BE2C (cell line): ENCODE results near the gene IDE.

Experiments
- DNase-seq: peaks from one replicate; pipeline ENCODE4 v3.0.0-alpha.2; 2020
- H3K27me3 ChIP-seq: fragments of 250-450 bp; sonication (Bioruptor Pico); 2 replicates; pipeline ENCODE4 v1.5.1; 2020; ENCODE audit warnings: mild to moderate bottlenecking
- H3K36me3 ChIP-seq: fragments of 250-450 bp; sonication (Bioruptor Pico); 2 replicates; pipeline ENCODE4 v1.5.1; 2020; ENCODE audit warnings: mild to moderate bottlenecking
- H3K4me1 ChIP-seq: fragments of 250-450 bp; sonication (Bioruptor Pico); 2 replicates; pipeline ENCODE4 v1.5.1; 2020
- H3K4me3 ChIP-seq: 2 replicates; pipeline ENCODE4 v1.5.1; 2011; ENCODE audit warnings: low read depth, low read length
- H3K9me3 ChIP-seq: fragments of 250-450 bp; sonication (Bioruptor Pico); 2 replicates; pipeline ENCODE4 v1.5.1; 2020
- CTCF ChIP-seq: IDR thresholded peaks from 2 replicates; pipeline ENCODE4 v1.5.1; 2012; ENCODE audit warnings: mild to moderate bottlenecking, low read depth, low read length

Gene IDE

DNA sequence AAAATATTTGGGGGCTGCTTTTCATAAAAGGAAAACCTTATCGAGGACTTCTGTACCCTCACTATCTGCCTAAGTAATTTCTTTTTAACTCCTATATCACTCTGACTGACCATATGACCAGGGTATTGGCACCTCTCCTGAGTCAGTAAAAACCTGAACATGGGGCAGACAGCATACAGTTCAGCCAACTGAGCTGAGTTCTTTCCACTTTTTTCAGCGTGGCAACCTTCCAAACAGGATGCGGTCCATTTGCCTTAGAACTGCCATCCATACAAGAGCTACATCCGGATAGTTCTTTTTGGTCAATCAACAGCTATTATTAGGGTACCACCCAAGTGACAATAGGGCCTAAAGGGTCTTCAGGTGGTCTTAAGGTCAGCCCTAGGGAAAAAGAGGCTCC lies 160.4 kb downstream of the IDE start:
- no peaks in the 10 kb centered on the region; the same call in 1 of the 2 replicates for H3K9me3 ChIP-seq
- H3K27me3 ChIP-seq, result no peaks in the 10 kb centered on the region
- peaks cover 3% of the 10 kb centered on the region for H3K4me1 ChIP-seq
- TF ChIP-seq CTCF, result no peak
- no peaks in the 10 kb centered on the region for H3K36me3 ChIP-seq
- H3K4me3 ChIP-seq, result peak overlapping the region; percentile 37
- no peak for DNase-seq

- H3K4me3 ChIP-seq, result peak overlapping the region; percentile 37
- no peaks in the 10 kb centered on the region for H3K36me3 ChIP-seq
- peak; percentile 59 for DNase-seq
- H3K4me1 ChIP-seq, result peaks cover 3% of the 10 kb centered on the region
- H3K9me3 ChIP-seq, result no peaks in the 10 kb centered on the region; the same call in 1 of the 2 replicates
- H3K27me3 ChIP-seq, result no peaks in the 10 kb centered on the region
- no peak for TF ChIP-seq CTCF
These were observed 160.9 kb downstream of the IDE start for GRCh38 chr10:92413011-92413410.

- DNase-seq, result no peak
- Histone ChIP-seq H3K4me1 (peaks cover 8% of the 10 kb centered on the region), H3K36me3 (no peaks in the 10 kb centered on the region), H3K4me3 (no peak overlapping the region), H3K9me3 (no peaks in the 10 kb centered on the region; the same call in 1 of the 2 replicates), H3K27me3 (no peaks in the 10 kb centered on the region)
- TF ChIP-seq CTCF, result no peak
These were observed 162.5 kb downstream of the IDE start for GRCh38 chr10:92411406-92411805.

GRCh38 chr10:92410501-92410900 lies 163.4 kb downstream of the IDE start:
- no peak for DNase-seq
- H3K4me1 ChIP-seq, result peaks cover 8% of the 10 kb centered on the region
- no peak for TF ChIP-seq CTCF
- H3K4me3 ChIP-seq, result no peak overlapping the region
- no peaks in the 10 kb centered on the region for H3K27me3 ChIP-seq
- H3K36me3 ChIP-seq, result no peaks in the 10 kb centered on the region
- H3K9me3 ChIP-seq, result no peaks in the 10 kb centered on the region; the same call in 1 of the 2 replicates

GRCh38 chr10:92408017-92408361 lies 165.9 kb downstream of the IDE start:
- no peaks in the 10 kb centered on the region for H3K27me3 ChIP-seq
- no peak for TF ChIP-seq CTCF
- no peaks in the 10 kb centered on the region for H3K9me3 ChIP-seq
- H3K36me3 ChIP-seq, result no peaks in the 10 kb centered on the region
- no peak overlapping the region for H3K4me3 ChIP-seq
- H3K4me1 ChIP-seq, result peaks cover 8% of the 10 kb centered on the region
- DNase-seq, result no peak

DNA sequence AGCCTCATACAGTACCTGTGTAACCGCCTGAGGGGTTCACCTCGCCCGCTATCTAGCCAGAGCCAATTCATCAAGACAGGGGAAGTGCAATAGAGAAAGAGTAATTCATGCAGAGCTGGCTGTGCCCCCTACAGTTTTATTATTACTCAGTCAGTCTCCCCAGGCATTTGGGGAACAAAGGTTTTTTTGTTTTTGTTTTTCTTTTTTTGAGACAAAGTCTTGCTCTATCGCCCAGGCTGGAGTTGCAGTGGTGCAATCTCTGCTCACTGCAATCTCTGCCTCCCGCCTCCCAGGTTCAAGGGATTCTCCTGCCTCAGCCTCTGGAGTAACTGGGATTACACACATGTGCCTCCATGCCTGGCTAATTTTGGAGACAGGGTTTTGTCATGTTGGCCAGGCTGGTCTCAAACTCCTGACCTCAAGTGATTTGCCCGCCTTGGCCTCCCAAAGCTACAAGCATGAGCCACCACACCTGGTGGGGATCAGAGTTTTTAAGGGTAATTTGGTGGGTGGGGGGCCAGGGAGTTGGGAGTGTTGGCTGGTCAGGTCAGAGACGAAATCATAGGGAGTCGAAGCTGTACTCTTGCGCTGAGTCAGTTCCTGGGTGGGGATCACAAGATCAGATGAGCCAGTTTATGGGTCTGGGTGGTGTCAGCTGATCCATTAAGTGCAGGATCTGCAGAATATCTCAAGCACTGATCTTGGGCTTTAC lies 166.4 kb downstream of the IDE start:
- DNase-seq, result peak; percentile 23
- no peak for TF ChIP-seq CTCF
- no peaks in the 10 kb centered on the region for H3K36me3 ChIP-seq
- peaks cover 4% of the 10 kb centered on the region; the same call in 1 of the 2 replicates for H3K4me1 ChIP-seq
- no peaks in the 10 kb centered on the region for H3K27me3 ChIP-seq
- no peaks in the 10 kb centered on the region for H3K9me3 ChIP-seq
- H3K4me3 ChIP-seq, result no peak overlapping the region
